HG03575 (cell line): ENCODE results near the gene OR10AD1.

Experiments used
- ATAC-seq: cut with Tn5 transposase; IDR thresholded peaks from one replicate; pipeline ENCODE4 v1.9.1; 2021; ENCODE audit not compliant: unreplicated experiment, insufficient number of reproducible peaks, low FRiP score; ENCODE audit errors: extremely low read depth

Gene OR10AD1

DNA sequence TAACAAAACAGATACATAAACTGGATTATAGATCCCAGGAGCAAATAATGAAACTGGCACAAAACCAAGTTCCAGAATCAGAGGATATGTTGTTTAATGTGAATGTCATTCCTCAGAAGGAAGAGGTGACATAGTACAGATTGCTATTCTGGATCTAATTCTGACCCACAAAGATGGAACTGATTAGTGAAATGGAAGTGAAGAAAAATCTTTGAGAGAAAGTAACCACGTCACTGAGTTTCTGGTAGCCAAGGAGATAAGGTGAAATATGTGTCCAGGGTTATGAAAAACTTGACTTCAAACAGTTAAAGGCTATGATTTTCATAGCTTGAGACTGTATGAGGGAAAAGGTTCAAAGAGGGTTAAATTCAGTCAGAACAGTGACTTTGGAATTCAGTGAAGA lies 8.3 kb downstream of the OR10AD1 start:
- no peak for ATAC-seq

DNA sequence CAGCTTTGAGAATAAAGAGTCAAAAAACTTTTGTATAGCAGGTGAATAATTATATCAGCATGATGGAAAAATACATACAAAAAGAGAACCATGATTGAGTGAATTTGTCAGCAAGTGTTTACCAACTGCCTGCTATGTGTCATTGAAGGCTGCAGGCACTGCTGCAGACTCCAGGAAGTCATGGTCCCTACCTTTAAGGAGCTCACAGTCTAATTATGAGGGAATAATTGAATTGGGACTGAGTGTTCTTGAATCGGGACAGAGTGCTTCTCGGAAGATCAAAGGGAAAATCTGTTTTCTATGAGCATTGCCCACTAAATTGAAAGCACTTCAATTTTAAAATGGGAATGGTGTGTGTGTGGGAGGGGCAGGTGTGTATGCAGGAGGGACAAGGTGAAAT lies 9.5 kb downstream of the OR10AD1 start:
- no peak for ATAC-seq

DNA sequence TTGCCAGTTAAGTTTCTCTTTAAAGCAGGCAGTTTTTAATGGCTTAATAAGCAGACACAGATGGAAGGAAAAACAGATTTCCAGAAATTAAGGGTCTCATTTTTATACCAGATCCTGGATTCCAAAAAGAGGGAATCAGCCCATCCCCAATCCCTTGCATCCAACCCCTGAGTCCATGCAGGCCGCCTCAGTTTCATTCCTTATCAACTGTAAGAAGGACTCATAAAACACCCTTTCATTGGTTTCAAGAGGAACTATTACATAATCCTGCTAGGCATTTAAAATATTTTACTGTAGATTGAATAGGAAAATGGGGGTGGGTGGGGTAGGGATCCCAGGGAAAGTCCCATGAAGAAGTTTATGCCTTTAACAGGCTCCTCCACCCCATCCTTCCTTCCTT lies 10.2 kb downstream of the OR10AD1 start:
- ATAC-seq: no peak

DNA sequence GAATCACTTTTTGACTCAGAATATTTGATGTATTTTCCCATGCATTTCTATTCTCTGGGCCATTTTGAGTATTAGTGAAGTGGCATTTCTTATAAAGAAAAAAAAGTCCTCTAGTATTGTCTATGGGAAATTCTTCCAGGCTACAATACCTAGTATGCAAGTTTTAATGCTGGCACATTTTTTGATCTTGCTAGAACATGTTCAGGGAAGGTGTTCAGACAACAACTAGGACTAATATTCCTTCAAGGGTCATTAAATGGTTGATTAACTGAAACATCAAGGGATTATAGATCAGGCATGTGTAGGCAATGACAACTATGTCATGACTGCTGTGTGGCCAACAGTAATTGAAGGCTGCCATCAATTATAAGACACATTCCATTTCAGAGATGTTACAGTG lies 12.0 kb downstream of the OR10AD1 start:
- ATAC-seq: no peak

DNA sequence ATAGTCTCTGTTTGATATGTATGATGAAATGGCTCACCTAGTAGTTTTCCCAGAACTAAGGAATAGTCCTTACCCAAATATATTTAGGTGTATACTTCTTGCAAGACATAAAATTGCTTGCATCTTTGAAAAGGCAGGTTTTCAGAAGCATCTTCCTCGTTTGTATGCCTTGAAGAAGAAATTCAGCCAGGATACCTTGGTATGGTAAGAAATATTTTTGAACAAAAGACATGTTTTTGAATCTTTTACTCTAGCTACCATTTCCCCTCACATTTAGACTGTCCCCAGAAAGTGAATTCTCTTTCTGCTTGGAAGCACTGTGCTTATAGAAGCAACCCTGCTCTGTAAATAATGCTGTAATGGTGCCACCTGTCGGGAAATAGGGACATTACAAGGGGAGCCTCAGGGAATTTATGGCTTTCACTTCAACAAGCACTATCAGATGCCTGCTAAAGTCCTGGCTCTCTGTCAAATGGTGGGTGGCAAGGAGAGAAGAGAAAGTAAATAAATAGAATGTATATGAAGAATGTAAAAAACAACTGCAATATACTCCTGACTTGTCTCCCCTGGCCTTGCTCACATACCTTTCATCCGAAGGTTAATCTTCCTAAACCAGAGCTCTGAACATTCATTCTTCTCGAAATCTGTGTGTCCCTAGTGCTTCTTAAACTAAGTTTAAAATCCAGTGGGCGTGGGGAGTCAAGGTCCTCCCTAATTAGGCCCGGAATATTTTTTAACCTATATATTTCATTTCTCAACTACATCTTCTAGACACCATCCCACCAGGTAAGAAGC lies 13.6 kb downstream of the OR10AD1 start:
- ATAC-seq: no peak

DNA sequence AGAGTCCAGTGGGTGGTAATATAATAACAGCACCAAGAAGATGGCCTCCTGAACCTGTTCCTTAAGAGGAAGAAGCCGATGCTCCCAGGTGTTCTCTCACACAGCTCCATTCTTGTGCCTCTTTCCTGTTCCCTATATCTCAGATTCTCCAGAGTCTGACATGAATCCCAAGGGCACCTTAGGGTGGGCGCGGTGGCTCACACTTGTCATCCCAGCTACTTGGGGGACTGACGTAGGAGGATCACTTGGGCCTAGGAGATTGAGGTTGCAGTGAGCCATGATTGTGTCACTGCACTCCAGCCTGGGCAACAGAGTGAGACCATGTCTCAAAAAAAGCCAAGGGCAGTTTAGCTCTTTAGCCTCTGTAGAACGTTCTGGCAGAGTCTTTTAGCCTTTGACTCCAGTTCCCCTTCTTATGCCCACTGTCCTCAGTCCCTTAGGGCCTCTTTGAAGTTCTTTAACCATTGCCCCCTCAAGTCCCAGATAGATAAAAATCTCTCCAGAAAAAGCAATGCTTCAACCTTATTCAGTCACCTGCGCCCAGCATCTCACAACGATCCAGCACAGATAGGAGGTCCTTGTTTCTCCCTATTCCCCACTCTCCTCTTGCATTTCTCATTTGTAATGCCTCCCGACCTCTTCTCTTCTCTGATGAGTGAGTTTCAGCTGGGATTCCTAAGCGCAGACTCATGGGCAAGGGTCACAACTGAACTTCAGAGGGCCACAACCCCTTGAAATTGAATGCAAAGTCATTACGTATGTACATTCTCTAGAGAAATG lies 15.0 kb downstream of the OR10AD1 start:
- no peak for ATAC-seq

DNA sequence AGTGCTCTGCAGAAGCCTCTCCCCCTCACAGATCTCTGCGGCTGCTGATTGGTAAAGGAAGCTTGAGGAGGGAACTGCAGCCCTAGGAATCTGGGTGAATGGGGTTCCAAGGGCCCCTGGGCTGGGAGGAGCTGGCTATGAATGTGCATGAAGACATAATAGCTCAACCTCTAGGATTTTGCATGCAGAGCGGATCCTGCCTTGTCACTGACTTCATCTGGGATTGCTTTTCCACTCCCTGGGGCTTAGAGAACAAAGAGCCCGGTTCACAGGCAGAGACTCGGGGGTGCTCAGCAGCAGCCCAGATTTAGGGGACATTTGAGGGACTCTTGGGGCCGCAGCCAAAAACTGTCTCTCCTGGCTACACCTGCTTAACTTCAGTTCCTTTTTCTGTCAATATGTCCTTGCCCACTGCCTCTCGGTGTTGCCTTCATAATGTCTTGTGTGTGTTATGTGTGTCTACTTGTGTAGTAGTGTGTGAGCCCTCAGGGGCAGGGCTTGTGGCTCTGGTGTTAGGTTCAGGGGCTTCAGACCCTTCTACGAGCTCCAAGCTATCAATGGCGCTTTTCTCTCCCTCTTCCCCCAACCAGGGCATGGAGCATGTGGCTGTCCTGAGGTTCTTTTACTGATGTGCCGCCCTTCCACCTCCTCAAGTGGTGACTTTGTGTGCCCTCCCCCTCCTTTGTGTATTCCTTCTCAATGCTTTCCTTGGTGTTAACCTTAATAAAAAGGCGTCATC lies 17.7 kb downstream of the OR10AD1 start:
- no peak for ATAC-seq

DNA sequence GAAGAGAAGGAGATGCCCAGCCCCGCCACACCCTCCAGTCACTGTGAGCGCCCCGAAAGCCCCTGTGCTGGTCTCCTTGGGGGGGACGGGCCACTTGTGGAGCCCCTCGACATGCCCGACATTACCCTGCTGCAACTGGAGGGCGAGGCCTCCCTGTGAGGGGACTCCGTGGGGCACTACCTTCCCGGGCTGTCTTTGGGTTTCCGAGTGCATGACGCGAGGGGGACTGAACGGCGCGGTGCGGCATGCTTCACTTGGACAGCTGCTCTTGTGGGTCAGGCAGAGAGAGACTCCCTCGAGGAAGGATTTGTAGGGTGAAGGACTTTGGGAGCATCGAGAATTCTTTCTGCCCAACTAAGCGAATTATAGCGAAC lies 18.6 kb downstream of the OR10AD1 start:
- no peak for ATAC-seq

DNA sequence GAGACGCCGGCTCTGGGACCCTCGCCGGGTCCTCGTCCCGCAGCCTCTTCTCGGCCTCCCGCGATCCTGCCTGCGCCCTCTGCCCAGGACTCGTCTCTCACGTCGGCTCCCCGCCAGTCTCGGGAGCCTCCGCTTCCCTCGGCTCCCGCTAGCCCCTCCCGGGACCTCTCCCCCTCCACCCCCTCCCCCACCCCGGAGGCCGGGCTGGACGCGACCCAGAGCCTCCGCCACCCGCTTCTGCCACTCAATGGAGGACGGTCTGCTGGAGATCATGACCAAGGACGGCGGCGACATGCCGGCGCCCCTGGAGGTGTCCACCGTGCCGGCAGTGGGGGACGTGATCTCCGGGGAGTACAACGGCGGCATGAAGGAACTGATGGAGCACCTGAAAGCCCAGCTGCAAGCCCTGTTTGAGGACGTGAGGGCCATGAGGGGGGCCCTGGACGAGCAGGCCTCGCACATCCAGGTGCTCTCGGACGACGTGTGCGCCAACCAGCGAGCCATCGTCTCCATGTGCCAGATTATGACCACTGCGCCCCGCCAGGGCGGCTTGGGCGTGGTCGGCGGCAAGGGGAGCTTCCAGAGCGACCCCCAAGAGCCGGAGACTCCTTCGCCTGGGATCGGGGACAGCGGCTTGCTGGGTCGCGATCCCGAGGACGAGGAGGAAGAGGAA lies 19.1 kb downstream of the OR10AD1 start:
- no peak for ATAC-seq

DNA sequence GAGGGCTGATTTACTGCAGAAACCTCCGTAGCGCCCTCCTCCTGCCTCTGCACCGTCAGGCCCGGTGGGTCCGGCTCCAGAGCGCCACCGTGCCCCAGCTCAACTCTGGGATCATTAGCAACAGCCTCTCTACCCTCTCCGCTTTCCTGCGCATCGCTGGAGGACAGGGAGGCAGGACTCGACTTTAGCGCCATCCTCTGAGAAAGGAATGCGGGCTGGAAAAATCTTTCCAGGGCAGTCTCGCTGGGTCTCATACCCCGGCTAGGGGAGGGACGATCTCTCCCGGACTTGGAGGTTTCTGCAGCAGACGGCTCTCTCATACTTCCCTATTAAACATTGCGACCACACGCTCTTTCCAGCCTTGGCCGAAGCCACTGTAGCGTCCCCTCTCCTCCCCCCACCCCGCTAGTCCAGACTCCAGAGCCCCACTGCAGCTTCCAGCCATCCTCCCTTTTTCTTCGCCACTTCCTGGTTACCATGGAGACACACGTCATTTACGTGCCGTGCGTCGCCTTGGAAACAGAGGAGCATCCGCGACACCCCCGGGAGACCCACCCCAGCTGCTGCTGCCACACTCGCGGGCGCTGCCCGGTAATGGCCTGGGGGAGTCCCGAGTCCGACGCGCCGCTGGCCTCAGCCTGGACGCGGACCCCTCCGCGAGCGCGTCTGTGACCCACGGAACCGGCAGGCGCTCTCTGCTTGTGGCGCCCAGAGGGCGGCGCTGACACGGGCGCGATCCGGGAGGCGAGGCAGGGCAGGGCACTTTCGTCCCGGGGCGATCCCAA lies 19.8 kb downstream of the OR10AD1 start, which contains the start of gene CCDC184:
CCDC184 (plus strand) TSS at position 554 of the 785 bp plus-strand sequence. CDS start 479 bp downstream, outside the sequence.
- no peak for ATAC-seq

DNA sequence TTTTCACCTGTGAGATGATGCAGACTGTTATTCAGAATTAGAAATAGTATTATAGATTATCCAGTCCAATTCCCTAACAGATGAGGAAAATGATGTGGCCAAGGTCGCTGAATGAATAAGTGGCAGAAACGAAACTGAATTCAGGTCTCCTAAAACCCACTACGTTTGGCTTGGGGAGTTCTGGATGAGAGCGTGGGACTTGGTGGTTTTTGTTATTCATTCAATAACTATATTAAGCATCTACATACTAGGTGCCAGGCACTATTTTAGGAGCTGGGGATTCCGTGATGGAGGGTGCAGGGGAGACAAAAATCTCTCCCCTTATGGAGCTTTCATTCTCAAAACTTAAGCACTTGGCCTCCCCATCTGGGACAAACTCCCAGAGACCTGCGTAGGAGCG lies 20.5 kb downstream of the OR10AD1 start:
- ATAC-seq: no peak

DNA sequence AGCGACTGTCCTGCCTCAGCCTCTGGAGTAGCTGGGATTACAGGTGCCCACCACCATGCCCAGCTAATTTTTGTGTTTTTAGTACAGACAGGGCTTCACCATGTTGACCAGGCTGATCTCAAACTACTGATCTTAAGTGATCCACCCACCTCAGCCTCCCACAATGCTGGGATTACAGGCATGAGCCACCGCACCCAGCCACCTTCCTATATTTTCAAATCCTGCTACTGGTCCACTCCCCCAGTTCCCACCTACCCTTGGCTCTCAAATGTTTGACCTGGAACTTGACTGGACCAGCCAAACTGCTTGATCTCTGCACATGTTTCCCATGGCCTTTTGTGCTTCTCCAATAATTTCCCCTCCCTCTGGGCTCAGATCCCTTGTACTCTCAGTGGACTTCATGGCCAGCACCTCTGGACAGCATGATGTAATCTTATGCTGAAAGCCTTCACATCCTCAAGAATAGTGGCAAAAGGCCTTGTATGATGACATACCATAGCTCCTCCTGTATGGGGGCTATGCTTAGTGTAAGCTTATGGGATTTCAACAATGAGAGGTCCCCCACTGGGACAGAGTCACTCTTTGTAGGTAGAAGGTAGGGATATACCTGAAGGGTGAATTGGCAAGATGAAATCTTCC lies 22.1 kb downstream of the OR10AD1 start:
- no peak for ATAC-seq

DNA sequence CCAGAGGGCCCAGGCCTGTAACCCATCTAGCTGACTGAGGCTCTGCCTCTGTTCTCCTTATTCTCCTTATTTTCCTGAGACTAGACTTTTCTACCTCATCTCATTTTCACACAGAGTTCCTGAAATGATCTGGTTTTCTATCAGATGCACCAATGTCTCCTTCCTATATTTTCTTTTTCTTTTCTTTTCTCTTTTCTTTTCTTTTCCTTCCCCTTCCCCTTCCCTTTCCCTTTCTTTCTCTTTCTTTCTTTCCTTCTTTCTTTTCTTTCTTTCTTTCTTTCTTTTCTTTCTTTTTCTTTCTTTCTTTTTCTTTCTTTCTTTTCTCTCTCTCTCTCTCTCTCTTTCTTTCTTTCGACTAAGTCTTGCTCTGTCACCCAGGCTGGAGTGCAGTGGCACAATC lies 22.7 kb downstream of the OR10AD1 start:
- ATAC-seq: no peak

DNA sequence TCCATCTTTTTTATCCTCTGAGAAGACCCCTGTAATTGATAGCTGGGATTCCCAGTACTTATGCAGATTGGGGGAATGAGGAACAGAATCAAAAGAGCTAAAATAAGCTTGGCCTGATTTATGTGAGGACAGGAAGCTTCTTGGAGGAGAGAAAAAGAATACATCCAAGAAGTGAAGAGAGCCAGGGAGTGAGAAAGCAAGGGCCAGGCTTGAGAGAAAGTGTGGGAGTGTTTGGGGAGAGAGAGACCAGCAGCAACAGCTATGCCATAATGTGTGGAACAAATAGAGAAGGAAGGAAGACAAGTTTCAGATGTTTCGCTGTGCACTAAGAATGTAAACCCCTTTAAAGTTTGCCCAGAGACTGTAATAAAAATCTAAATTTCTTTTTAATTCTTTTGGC lies 23.6 kb downstream of the OR10AD1 start:
- ATAC-seq: no peak

DNA sequence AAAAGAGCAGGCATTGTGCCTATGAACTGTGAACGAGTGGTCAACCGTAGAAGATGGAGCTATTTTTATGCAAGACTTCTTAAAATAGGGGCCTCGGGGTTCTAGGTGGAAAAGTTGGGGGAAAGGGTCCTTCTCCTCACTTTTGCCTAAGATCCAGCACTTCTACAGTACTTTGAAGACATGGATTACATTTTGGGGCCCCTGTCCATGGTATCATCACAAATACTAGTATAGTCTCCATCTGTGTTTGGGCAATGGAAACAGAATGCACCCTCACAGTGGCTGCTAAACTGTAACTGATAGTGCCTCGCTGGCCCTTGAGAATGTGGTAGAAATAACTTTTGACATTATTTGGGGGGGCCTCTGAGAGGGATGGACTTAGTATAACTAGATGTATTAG lies 25.1 kb downstream of the OR10AD1 start:
- ATAC-seq: no peak

DNA sequence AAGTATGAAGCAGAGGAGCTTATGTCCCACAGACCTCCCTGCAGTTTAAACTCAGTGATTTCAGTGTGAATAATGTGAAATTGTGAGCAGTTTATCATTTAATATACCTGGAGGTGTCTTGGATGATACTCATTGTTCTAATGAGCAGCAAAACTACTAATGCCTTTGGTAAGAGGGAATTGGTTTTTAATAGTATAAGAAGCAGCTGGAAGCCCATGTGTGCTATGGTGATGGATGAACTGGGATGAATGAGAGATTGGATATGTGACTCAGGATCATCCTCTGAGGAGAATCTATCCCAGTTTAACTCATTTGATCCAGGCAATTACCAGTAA lies 26.7 kb downstream of the OR10AD1 start:
- ATAC-seq: no peak

DNA sequence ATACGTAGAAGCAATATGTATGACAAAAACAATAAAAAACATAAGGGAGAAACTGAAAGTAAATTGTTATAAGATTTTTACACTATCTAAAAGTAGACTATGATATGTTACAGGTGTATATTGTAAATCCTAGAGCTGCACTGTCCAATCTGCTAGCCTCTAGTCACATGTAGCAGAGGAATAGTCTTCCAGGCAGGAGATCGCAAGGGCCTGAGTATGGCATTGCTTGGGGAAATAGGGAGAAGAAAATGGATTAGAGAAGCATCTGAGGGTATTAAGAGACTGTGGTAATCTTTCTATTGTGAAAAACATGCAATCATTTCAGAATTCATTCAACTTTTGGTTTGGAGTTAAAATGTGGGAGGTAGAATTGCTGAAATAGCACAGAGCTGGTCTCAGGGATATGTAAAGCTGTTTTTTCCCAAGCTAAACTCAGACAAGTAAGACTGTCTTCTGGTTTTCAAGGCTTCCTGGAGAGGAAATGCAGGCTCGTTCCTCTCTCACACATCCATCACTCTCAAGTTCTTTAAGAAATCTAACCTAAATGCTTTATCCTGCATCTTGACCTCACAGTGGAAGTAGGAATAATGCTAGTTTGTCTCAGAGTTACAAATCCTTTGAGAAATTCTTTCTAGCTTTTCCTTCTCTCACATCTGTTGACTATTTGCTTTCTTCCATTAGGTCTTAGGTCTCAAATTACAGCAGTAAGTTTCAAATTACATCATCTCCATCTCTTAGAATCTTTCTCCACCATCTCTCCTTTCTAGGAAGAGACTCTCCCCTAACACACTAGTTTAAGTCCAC lies 27.3 kb downstream of the OR10AD1 start:
- no peak for ATAC-seq
